Calu3 (cell line): ENCODE data around the gene ZPBP2. TPM values are rescaled to one million over a fixed set of nuclear protein-coding genes. Genes with fewer than 3 reads are reported as not detected.
"Not testable (repeated sequence)": the region's sequence is repeated elsewhere in the genome, so short reads cannot be mapped to it uniquely, and the experiment has no call there.

Source experiments
- BruUV-seq: library from RNA; stranded (reverse); fragments of 400-500 nt; replicated peaks from 2 replicates; lab custom pipeline; 2021; lab: Mats Ljungman, UMichigan
- CTCF ChIA-PET: fragments of 300-600 bp; sonication (Branson Sonifier 250); formaldehyde crosslinking; loops from one replicate; lab custom pipeline; 2022; ENCODE audit warnings: antibody characterized with exemption; lab: Charles Lee
- DNase-seq: peaks from one replicate; pipeline ENCODE4 v3.0.0; 2022
- H3K27ac Mint-ChIP-seq: one replicate; pipeline ENCODE4 v1.8.0; 2022; ENCODE audit warnings: mixed read lengths; ENCODE audit not compliant: unreplicated experiment
- H3K27me3 Mint-ChIP-seq: one replicate; pipeline ENCODE4 v1.8.0; 2022; ENCODE audit warnings: mixed read lengths; ENCODE audit not compliant: unreplicated experiment
- H3K36me3 Mint-ChIP-seq: one replicate; pipeline ENCODE4 v1.8.0; 2022; ENCODE audit warnings: mild to moderate bottlenecking, moderate library complexity, mixed read lengths; ENCODE audit not compliant: insufficient read depth, unreplicated experiment
- H3K4me1 Mint-ChIP-seq: one replicate; pipeline ENCODE4 v1.8.0; 2022; ENCODE audit warnings: mild to moderate bottlenecking, low read depth, mixed read lengths; ENCODE audit not compliant: unreplicated experiment
- H3K4me3 Mint-ChIP-seq: one replicate; pipeline ENCODE4 v1.8.0; 2022; ENCODE audit warnings: mild to moderate bottlenecking, low read depth, moderate library complexity, mixed read lengths; ENCODE audit not compliant: unreplicated experiment
- H3K9me3 Mint-ChIP-seq: one replicate; pipeline ENCODE4 v1.8.0; 2022; ENCODE audit warnings: low read depth, mixed read lengths; ENCODE audit not compliant: unreplicated experiment
- CTCF ChIP-seq: fragments of 200-600 bp; IDR thresholded peaks from one replicate; pipeline ENCODE4 v1.8.0; 2022; ENCODE audit warnings: antibody characterized with exemption; ENCODE audit not compliant: unreplicated experiment
- intact Hi-C: fragments of 100-400 bp; cut with micrococcal nuclease; formaldehyde crosslinking; loops from one replicate; pipeline ENCODE4 v1.10.0; 2022; ENCODE audit not compliant: unreplicated experiment
- total RNA-seq: library from RNA; stranded (reverse); gene quantifications from 2 replicates; pipeline ENCODE4 v1.2.3, GENCODE V29; 2022

Gene ZPBP2
- total RNA-seq, 1 experiment from 2014 or later: not detected

- H3K27ac Mint-ChIP-seq: no peak overlapping the region
- H3K9me3 Mint-ChIP-seq: no peaks in the 10 kb centered on the region
- intact Hi-C loops: loop anchor here (1.0 kb wide), 2 partner anchors 44 to 108 kb away; partner anchors contain the start of gene PSMD3
- TF ChIP-seq CTCF: no peak
- H3K36me3 Mint-ChIP-seq: peaks cover 4% of the 10 kb centered on the region
- H3K4me3 Mint-ChIP-seq: no peak overlapping the region
- no peaks in the 10 kb centered on the region for H3K4me1 Mint-ChIP-seq
- BruUV-seq: no TSS peak
- peaks cover 11% of the 10 kb centered on the region for H3K27me3 Mint-ChIP-seq
- CTCF ChIA-PET: interaction anchor here (0.5 to 9.3 kb wide), 83 partner anchors 11 to 991 kb away, joined by 3 to 1000 read pairs (median 10); partner anchors contain the start of genes CDC6, CSF3, ERBB2 and GSDMA
- peak; percentile 78 for DNase-seq
Measured at GRCh38 chr17:39872751-39873150, 4.7 kb downstream of the ZPBP2 start.

- not testable (repeated sequence) for H3K36me3 Mint-ChIP-seq, H3K27me3 Mint-ChIP-seq, DNase-seq, BruUV-seq, H3K9me3 Mint-ChIP-seq, H3K27ac Mint-ChIP-seq, H3K4me3 Mint-ChIP-seq
- CTCF ChIA-PET: interaction anchor here (0.8 to 109.6 kb wide), 27 partner anchors 9 to 531 kb away, joined by 3 to 8195 read pairs (median 63); partner anchors contain the start of genes CSF3, ERBB2, GRB7 and GSDMA
- intact Hi-C loops: loop anchor here (5.0 kb wide), 1 partner anchor 846 kb away; no protein-coding TSS in a partner anchor
- peaks cover 26% of the 10 kb centered on the region for H3K4me1 Mint-ChIP-seq
Measured at GRCh38 chr17:39886102-39886501, 18.1 kb downstream of the ZPBP2 start.

GRCh38 chr17:39887078-39887477 lies 19.1 kb downstream of the ZPBP2 start:
- peak; percentile 66 for DNase-seq
- Mint-ChIP-seq H3K9me3 (no peaks in the 10 kb centered on the region), H3K4me3 (no peak overlapping the region), H3K27ac (no peak overlapping the region), H3K27me3 (peaks cover 11% of the 10 kb centered on the region), H3K4me1 (peaks cover 26% of the 10 kb centered on the region), H3K36me3 (no peaks in the 10 kb centered on the region)
- no peak for TF ChIP-seq CTCF
- no TSS peak for BruUV-seq
- intact Hi-C loops: loop anchor here (5.0 kb wide), 1 partner anchor 845 kb away; no protein-coding TSS in a partner anchor
- CTCF ChIA-PET: interaction anchor here (0.6 to 109.6 kb wide), 30 partner anchors 10 to 967 kb away, joined by 3 to 8195 read pairs (median 22); partner anchors contain the start of genes CSF3, ERBB2, GRB7 and GSDMA

GRCh38 chr17:39889200-39889599 lies 21.2 kb downstream of the ZPBP2 start:
- Mint-ChIP-seq H3K27me3 (peaks cover 22% of the 10 kb centered on the region), H3K36me3 (no peaks in the 10 kb centered on the region), H3K4me1 (peaks cover 26% of the 10 kb centered on the region), H3K9me3 (no peaks in the 10 kb centered on the region), H3K4me3 (no peak overlapping the region), H3K27ac (no peak overlapping the region)
- CTCF ChIA-PET: interaction anchor here (0.7 to 109.6 kb wide), 41 partner anchors 8 to 954 kb away, joined by 3 to 8195 read pairs (median 9); partner anchors contain the start of genes CSF3, ERBB2, GRB7 and GSDMA
- TF ChIP-seq CTCF: no peak
- DNase-seq: peak; percentile 82
- no TSS peak for BruUV-seq
- intact Hi-C loops: loop anchor here (1.0 to 5.0 kb wide), 13 partner anchors 10 to 962 kb away; partner anchors contain the start of gene PSMD3
